A549 treated with AZD9567 at 1 μM for 4 hours (cell line): ENCODE data around the gene EHD1. TPM values are rescaled to one million over a fixed set of nuclear protein-coding genes. Genes with fewer than 3 reads are reported as not detected.

Source experiments
- total RNA-seq: library from RNA; stranded (reverse); fragments of 200-300 nt; extraction: Qiagen RNA extraction; gene quantifications from 5 replicates; pipeline ENCODE4 v1.2.3, GENCODE V29; 2022; ENCODE audit not compliant: insufficient read depth

The EHD1 gene
- total RNA-seq, result 91.2 to 130 TPM (median 114 TPM) in 5 replicates

DNA sequence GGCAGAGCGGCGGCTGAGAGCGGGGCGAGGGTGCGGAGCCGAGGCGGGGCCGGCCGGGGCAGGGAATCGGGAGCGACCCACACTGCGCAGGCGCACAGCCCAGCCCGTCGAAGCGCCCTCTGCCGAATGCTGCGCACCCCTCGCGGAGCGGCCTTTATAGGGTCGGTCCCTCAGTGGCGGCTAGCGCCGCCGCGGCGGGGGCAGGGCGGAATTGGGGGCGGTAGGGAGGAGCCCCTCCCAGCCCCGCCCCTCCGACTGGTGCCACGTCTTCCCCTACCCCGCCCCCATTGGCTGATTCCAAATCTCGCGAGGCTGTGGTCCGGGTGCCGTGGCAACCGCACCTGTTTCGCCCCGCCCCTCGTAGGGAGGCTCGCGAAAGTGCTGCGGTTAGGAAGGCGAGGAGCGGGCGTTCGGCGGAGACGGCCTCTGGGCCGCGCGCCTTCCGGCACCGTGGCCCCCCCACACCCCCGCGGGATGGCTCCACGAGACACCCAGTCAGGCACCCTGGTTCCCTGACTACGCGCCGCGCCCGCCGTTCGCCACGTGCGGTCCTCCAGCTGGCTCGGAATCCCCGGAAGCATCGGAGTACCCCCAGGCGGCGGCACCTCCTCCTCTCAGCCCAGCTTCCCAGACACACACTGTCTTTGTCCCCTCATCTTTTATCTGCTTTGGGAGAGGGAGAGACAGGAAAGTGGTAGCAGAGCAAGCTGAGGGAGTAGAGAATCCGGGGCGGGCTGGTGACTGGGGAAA is at the start of gene EHD1:
Gene EHD1 (minus strand): TSS at position 128 of the 750 bp plus-strand sequence. CDS start 157 bp downstream, outside the sequence.

DNA sequence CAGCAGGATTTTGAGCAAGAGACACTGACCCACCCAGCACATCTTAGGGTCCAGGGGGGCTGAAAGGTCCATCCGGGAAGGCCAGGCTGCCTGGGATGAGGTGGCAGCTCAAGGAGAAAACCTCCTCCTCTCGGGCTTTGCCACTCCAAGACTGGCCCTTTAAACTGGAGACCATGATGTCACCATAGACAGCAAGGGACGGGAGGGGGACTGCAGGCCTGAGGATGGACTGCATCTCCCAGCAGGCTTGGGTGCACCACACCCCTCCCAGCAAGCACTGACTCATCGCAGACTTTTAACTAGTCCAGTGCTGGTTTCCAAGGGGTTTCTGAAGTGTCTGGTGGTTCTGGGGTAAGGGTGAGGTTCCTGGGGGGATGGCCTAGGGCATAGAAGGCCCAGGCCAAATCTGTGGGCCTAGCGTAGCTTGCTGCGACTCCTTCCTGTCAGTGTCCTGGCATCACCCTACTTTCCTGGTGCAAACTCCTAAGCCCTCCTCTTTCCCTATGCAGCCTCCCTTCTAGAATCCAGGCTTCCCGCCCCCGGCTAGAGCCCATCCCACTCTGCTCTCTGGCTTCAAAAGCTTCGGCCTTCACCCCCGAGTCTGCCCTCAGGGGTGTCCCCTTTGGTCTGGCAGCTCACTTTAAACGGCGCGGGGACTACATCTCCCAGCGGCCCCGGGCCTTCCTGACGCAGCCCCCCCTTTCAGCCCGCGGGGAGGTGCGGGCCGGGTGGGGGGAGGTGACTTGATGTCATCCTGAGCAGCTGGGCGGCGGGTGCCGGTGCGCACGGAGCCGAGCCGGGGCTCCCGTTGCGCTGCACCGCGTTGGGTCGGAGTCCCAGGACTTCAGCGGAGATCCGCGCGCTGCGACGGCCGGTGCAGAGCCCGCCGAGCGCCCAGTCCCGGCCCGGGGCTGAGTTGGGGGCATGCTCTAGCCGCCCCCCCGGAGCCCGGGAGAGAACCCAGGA is 45.8 kb upstream of the EHD1 start, which contains the start of gene PPP2R5B:
Gene PPP2R5B (plus strand): TSS at position 746 of the 966 bp plus-strand sequence. CDS start 1,046 bp downstream, outside the sequence.

DNA sequence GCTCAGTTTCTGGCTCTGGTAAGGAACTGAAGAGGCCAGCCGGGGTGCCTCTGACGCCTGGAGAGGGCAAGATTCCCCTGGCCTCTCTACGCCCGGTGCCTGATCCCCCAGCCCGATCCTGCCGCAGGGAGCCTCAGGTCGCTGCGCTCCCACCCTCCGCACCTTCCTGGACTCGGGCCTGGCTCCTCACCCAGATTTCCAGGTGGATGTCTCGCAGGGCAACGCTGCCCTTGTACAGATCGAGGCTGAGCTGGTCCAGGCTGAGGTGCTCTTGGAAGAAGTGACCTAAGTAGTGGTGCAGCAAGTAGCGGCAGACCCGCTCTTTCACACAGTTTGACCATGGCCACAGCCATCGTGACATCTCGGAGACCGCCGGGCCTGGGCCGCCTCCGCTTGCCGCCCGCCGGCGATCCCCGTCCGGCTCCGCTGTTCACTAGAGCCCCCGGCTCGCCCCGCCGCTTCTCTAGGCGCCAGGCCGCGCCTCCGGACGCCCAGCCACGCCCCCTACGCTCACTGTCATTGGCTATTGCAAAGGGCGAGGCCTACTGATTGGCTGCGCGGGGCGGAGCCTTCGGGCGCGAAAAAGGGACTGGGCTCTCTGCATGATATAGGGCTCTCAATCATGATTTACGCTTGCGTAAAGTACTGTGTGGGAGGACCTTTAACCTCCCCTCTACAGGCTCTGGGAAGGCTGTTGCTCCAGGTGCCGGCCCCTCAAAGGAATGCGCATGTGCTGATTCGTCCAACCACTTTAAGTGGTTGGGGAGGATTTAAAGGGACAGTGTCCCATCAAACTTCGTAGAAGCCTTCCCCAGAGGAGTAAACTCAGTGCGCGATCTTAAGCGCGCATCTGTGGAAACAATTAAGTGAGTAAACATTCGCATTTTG is 38.6 kb upstream of the EHD1 start, which contains the start of gene ATG2A:
Gene ATG2A (minus strand): TSS at position 435 of the 888 bp plus-strand sequence. CDS start 74 bp downstream, at position 361.

DNA sequence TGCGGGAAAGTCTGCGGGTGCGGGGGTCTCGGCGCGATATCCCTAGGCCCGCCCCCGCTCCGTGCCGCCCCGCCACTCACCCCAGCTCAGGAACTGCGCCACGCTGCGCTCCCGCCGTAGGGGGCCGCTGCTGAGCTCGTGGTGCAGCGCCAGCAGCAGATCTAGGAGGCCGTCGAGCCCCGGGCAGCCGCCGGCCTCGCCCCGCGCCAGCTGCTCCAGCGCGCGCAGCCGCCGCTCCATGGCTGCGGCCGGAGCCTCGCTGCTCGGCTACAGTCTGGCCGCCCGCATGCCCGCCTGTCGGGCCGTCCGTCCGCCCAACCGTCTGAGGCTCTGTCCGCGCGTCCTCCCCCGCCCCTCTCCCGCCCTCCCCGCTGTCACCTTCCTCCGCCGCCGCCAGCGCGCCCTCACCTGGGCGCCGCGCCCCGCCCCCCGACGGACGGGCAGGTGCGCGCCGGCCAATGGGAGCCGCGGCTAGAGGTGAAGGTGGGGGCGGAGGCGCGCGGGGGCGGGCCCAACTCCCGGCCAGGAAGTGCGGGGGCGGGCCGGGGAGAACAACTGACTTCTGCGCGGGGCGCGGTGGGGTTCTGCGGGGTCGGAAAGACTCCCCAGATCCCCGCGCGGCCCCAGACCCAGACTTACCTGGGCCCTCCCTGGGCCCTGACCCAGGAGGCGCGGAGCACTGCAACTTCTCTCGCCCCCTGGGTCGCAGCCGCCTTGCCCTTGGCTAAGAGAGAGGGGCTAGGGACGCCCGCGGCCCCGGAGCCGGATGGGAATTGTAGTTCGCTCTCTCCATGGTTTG is 33.9 kb downstream of the EHD1 start, which contains the start of gene CDC42BPG:
Gene CDC42BPG (minus strand): TSS at position 324 of the 799 bp plus-strand sequence. CDS start 84 bp downstream, at position 240.

DNA sequence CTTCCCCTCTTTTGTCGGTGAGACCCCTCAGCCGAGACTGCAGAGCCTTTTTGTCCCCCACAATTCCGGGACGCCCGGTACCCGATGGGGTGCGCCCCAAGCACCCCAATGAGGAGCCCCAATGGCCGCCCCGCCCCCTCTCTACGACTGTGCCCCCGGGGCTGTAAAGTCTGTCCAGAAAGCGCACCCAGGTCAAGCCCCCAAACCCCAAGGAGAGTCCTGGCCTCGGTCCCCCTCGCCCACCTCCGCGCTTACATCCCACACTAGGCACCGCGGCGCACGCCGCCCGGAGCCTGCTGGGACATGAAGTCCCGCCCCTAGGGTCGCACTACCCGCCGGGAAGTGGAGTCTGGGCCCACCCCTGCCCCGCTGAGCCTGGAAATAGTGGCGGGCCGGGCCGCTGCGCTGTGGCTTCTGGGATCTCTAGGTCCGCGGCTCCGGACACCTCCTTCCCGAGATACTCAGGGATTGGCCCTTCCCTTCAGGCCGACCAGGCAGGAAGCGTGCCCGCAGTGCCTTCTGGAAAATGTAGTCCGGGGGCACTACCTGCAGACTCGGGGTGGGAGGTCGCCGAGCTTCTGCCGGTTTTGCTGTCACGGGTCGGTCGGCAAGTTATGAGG is 68.0 kb downstream of the EHD1 start, which contains the start of gene MEN1:
Gene MEN1 (minus strand): TSS at position 281 of the 620 bp plus-strand sequence. CDS start 442 bp downstream, outside the sequence.

DNA sequence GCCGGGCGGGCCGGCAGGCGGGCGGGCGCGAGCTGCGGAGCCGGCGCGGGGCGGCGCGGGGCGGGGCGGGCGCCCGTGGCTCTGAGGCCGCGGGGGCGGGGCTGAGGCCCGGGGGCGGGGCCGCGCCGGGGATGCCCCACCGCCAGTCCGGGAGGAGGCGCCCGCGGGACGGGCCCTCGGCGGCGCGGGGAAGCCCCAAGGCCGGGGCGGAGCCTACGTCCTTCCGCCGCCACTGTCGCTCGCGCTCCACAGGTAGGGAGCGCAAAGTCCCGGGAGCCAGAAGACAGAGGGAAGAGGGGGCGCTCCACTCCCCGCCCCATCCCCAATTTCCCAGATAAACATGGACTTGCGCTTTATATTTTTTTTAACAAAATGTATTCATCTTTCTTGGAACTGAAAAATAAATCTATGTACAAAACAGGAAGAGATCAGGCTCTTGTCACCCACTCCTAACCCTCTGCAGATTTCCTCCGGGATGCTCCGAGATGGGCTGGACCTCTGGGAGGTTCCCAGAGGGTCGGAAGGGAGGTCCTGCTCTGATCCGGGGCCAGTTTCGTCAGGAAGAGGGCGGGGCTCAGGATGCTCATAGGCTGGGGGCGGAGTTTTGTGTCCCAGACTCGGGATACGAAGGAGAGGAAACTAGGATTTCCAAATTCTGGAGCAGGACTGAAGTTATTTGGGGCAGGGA is 75.1 kb downstream of the EHD1 start, which contains the start of gene MAP4K2:
Gene MAP4K2 (minus strand): TSS at position 57 of the 688 bp plus-strand sequence. CDS start 65 bp downstream, outside the sequence.

Other genes starting within 250 kb of the EHD1 start
- 0.17 to 0.39 TPM (median 0.30 TPM) in 4 of 5 replicates, not detected in the other for gene NRXN2, start 155.4 kb downstream of the EHD1 start, total RNA-seq
- gene RASGRP2, start 134.5 kb downstream of the EHD1 start, total RNA-seq, result 0.87 to 2.1 TPM (median 1.5 TPM) in 4 of 5 replicates, not detected in the other
- 0.24 to 0.65 TPM (median 0.41 TPM) in 4 of 5 replicates, not detected in the other for gene PYGM, start 118.6 kb downstream of the EHD1 start, total RNA-seq
- gene SF1, start 100.1 kb downstream of the EHD1 start, total RNA-seq, result 150 to 269 TPM (median 165 TPM) in 5 replicates
- gene MAP4K2, start 75.4 kb downstream of the EHD1 start, total RNA-seq, result 5.6 to 9.3 TPM (median 7.9 TPM) in 5 replicates
- gene MEN1, start 68.1 kb downstream of the EHD1 start, total RNA-seq, result 36.7 to 42.8 TPM (median 41.1 TPM) in 5 replicates
- 0.66 to 1.3 TPM (median 1.2 TPM) in 5 replicates for gene CDC42BPG, start 34.0 kb downstream of the EHD1 start, total RNA-seq
- 8.4 to 25.0 TPM (median 22.0 TPM) in 5 replicates for gene ATG2A, start 38.6 kb upstream of the EHD1 start, total RNA-seq
- 3.9 to 9.0 TPM (median 4.9 TPM) in 5 replicates for gene PPP2R5B, start 46.1 kb upstream of the EHD1 start, total RNA-seq
- gene GPHA2, start 57.3 kb upstream of the EHD1 start, total RNA-seq, result not detected in 5 replicates
- not detected in 5 replicates for gene MAJIN, start 93.5 kb upstream of the EHD1 start, total RNA-seq
- 0.32 to 0.72 TPM (median 0.56 TPM) in 4 of 5 replicates, not detected in the other for gene BATF2, start 118.3 kb upstream of the EHD1 start, total RNA-seq
- 178 to 191 TPM (median 184 TPM) in 5 replicates for gene ARL2, start 135.5 kb upstream of the EHD1 start, total RNA-seq
- 21.5 to 38.9 TPM (median 23.0 TPM) in 5 replicates for gene SNX15, start 148.8 kb upstream of the EHD1 start, total RNA-seq
- 28.1 to 60.9 TPM (median 56.5 TPM) in 5 replicates for gene SAC3D1, start 162.6 kb upstream of the EHD1 start, total RNA-seq
- 0.10 to 0.11 TPM (median 0.10 TPM) in 3 of 5 replicates, not detected in the others for gene NAALADL1, start 179.9 kb upstream of the EHD1 start, total RNA-seq
- 53.7 to 73.8 TPM (median 71.6 TPM) in 5 replicates for gene CDCA5, start 205.4 kb upstream of the EHD1 start, total RNA-seq
- 36.2 to 60.8 TPM (median 37.2 TPM) in 5 replicates for gene ZFPL1, start 205.6 kb upstream of the EHD1 start, total RNA-seq
- 53.4 to 56.1 TPM (median 54.3 TPM) in 5 replicates for gene VPS51, start 217.6 kb upstream of the EHD1 start, total RNA-seq
- gene TM7SF2, start 233.3 kb upstream of the EHD1 start, total RNA-seq, result 5.2 to 8.9 TPM (median 7.1 TPM) in 5 replicates
- gene ZNHIT2, start 239.1 kb upstream of the EHD1 start, total RNA-seq, result 18.0 to 24.2 TPM (median 22.8 TPM) in 5 replicates
- gene FAU, start 243.5 kb upstream of the EHD1 start, total RNA-seq, result 717 to 1,025 TPM (median 998 TPM) in 5 replicates
- 63.0 to 75.1 TPM (median 69.6 TPM) in 5 replicates for gene MRPL49, start 243.7 kb upstream of the EHD1 start, total RNA-seq